Vagina (tissue), 2 donors: Measurements from ENCODE around the gene RPRD1B.

Experiments
- CTCF ChIP-seq, 3 experiments: fragments of 450-650 bp in 2 of 3; fragments of 200-600 bp in 1 of 3; sonication (generic) in 1 of 3; IDR thresholded peaks; one replicate each; pipeline ENCODE4 v1.5.1; 2017 to 2019; ENCODE audit warnings: antibody characterized with exemption in 3 of 3, mild to moderate bottlenecking in 2 of 3, moderate library complexity in 2 of 3
- POLR2A ChIP-seq, 2 donors: fragments of 450-650 bp; IDR thresholded peaks; one replicate each; pipeline ENCODE4 v1.6.1; 2017; ENCODE audit warnings: antibody characterized with exemption in 2 of 2, mild to moderate bottlenecking in 2 of 2, moderate library complexity in 2 of 2
- POLR2AphosphoS5 ChIP-seq, 2 donors: sonication (generic); formaldehyde crosslinking; IDR thresholded peaks; one replicate each; pipeline ENCODE4 v1.9.0; 2017; ENCODE audit warnings: antibody characterized with exemption in 2 of 2, mild to moderate bottlenecking in 2 of 2, low read depth in 1 of 2; ENCODE audit not compliant: insufficient read depth in 1 of 2

GRCh38 chr20:38091441-38092216 lies 58.1 kb downstream of the RPRD1B start:
- TF ChIP-seq POLR2AphosphoS5 (IDR thresholded peaks at IDR 0.05; ENCODE audit: insufficient read depth in 1 of 2, low read depth in 1 of 2) (no peak), POLR2A (IDR thresholded peaks at IDR 0.05) (no peak), CTCF (IDR thresholded peaks at IDR 0.05) (no peak)
